T-cell (primary cell): ENCODE results near the gene TRPC4. TPM values are rescaled to one million over a fixed set of nuclear protein-coding genes. Genes with fewer than 3 reads are reported as not detected.

Experiments
- ATAC-seq, 4 experiments: fragments of 200-7000 bp in 3 of 4; fragments of 150-1000 bp in 1 of 4; cut with Tn5 transposase; replicated peaks in 1 of 4; 1 replicate in 3 of 4; 2 replicates in 1 of 4; pipeline ENCODE4 v1.10.0; 2021; ENCODE audit warnings: moderate library complexity in 3 of 4, mild to moderate bottlenecking in 2 of 4, moderate number of reproducible peaks in 1 of 4
- CTCF ChIA-PET, 2 donors: fragments of 300-600 bp; sonication (Branson Sonifier 250); formaldehyde crosslinking; loops; one replicate each; lab custom pipeline; 2022; ENCODE audit warnings: antibody characterized with exemption in 2 of 2; lab: Charles Lee
- POLR2A ChIA-PET, 2 donors: fragments of 300-600 bp; sonication (Branson Sonifier 250); formaldehyde crosslinking; loops; one replicate each; lab custom pipeline; 2022; ENCODE audit warnings: antibody characterized with exemption in 2 of 2; lab: Charles Lee
- DNase-seq, 35 experiments: peaks; one replicate each; pipeline versions ENCODE4 v3.0.0 to v3.0.0-alpha.2; 2013 to 2023
- H3K27ac ChIP-seq: one replicate; pipeline ENCODE4 v1.5.1; 2013; ENCODE audit warnings: low read length
- H3K27me3 ChIP-seq, 2 experiments: replicated peaks in 1 of 2; 1 replicate in 1 of 2; 2 replicates in 1 of 2; pipeline versions ENCODE4 v1.6.1 to v1.7.0; 2013; ENCODE audit warnings: low read length in 1 of 2, mixed read lengths in 1 of 2; ENCODE audit not compliant: control insufficient read depth in 2 of 2, insufficient read depth in 2 of 2; ENCODE audit errors: extremely low read depth in 1 of 2
- H3K36me3 ChIP-seq, 2 donors: 1 replicate in 1 of 2; 2 replicates in 1 of 2; pipeline versions ENCODE4 v1.6.1 to v1.7.0; 2013; ENCODE audit warnings: low read length in 1 of 2; ENCODE audit not compliant: control insufficient read depth in 2 of 2, insufficient read depth in 1 of 2; ENCODE audit errors: extremely low read depth in 1 of 2
- H3K4me1 ChIP-seq, 2 experiments: 1 replicate in 1 of 2; 2 replicates in 1 of 2; pipeline versions ENCODE4 v1.6.1 to v1.7.0; 2013; ENCODE audit warnings: low read length in 2 of 2, mixed read lengths in 1 of 2; ENCODE audit not compliant: insufficient read depth in 2 of 2, control insufficient read depth in 1 of 2; ENCODE audit errors: extremely low read depth in 1 of 2
- H3K4me3 ChIP-seq, 2 donors: 1 replicate in 1 of 2; 2 replicates in 1 of 2; pipeline versions ENCODE4 v1.5.1 to v1.7.0; 2013; ENCODE audit warnings: mild to moderate bottlenecking in 2 of 2, low read length in 1 of 2, moderate library complexity in 1 of 2; ENCODE audit not compliant: control insufficient read depth in 1 of 2; ENCODE audit errors: extremely low read depth in 1 of 2
- H3K9me3 ChIP-seq: 2 replicates; pipeline ENCODE4 v1.7.0; 2013
- H3K27ac Mint-ChIP-seq, 2 donors: one replicate each; pipeline ENCODE4 v1.8.0; 2020 to 2021; ENCODE audit warnings: mild to moderate bottlenecking in 2 of 2, mixed read lengths in 2 of 2
- H3K27me3 Mint-ChIP-seq, 2 donors: one replicate each; pipeline ENCODE4 v1.8.0; 2021 to 2022; ENCODE audit warnings: mixed read lengths in 2 of 2
- H3K36me3 Mint-ChIP-seq: one replicate; pipeline ENCODE4 v1.8.0; 2021; ENCODE audit warnings: mixed read lengths
- H3K4me1 Mint-ChIP-seq, 3 donors: one replicate each; pipeline ENCODE4 v1.8.0; 2020 to 2022; ENCODE audit warnings: mixed read lengths in 3 of 3, mild to moderate bottlenecking in 1 of 3
- H3K4me3 Mint-ChIP-seq, 3 donors: one replicate each; pipeline ENCODE4 v1.8.0; 2020 to 2022; ENCODE audit warnings: mild to moderate bottlenecking in 3 of 3, mixed read lengths in 3 of 3, moderate library complexity in 3 of 3
- H3K9me3 Mint-ChIP-seq, 3 donors: one replicate each; pipeline ENCODE4 v1.8.0; 2020 to 2022; ENCODE audit warnings: mixed read lengths in 3 of 3
- WGBS: methylation state at CpG from one replicate; pipeline ENCODE4 v1.1.5; 2013; ENCODE audit warnings: missing lambda C conversion rate; ENCODE audit not compliant: insufficient coverage; 5-methylcytosine and 5-hydroxymethylcytosine counted together
- total RNA-seq, 35 experiments: library from RNA in 6 of 35; stranded (reverse) in 6 of 35; fragments of 120-200 nt in 1 of 35; gene quantifications; one replicate each; pipeline versions ENCODE4 v1.2.1 to v1.2.4 and lab custom pipeline; 2013 to 2026

The TRPC4 gene
- total RNA-seq, 5 donors from 2014 or later (not counting 1 experiment from before 2014, with no cell fraction given): not detected

- H3K27me3 ChIP-seq: no peaks in the 10 kb centered on the region
- Mint-ChIP-seq H3K27me3 (no peaks in the 10 kb centered on the region), H3K36me3 (no peaks in the 10 kb centered on the region), H3K4me3 (no peak overlapping the region), H3K27ac (no peak overlapping the region), H3K4me1 (no peaks in the 10 kb centered on the region), H3K9me3 (peaks cover 0 to 3% (median 3%) of the 10 kb centered on the region in 3 donors)
- ChIA-PET CTCF (no interaction called here), POLR2A (no interaction called here)
- DNase-seq (no peak), ATAC-seq (no peak)
- H3K9me3 ChIP-seq: no peaks in the 10 kb centered on the region
- H3K36me3 ChIP-seq: no peaks in the 10 kb centered on the region
- no peaks in the 10 kb centered on the region for H3K4me1 ChIP-seq
- no peak overlapping the region for H3K27ac ChIP-seq
- no peak overlapping the region for H3K4me3 ChIP-seq
- 49% methylated on average over 7 of the region's 7 CpGs for WGBS
Measured at GRCh38 chr13:37645181-37645740, 224.3 kb downstream of the TRPC4 start.

GRCh38 chr13:37641391-37641790, 228.2 kb downstream of the TRPC4 start:
- H3K4me1 Mint-ChIP-seq: no peaks in the 10 kb centered on the region
- POLR2A ChIA-PET: no interaction called here
- no peaks in the 10 kb centered on the region for H3K36me3 Mint-ChIP-seq
- Histone ChIP-seq H3K36me3 (no peaks in the 10 kb centered on the region), H3K27ac (no peak overlapping the region), H3K4me1 (no peaks in the 10 kb centered on the region), H3K27me3 (no peaks in the 10 kb centered on the region), H3K9me3 (no peaks in the 10 kb centered on the region), H3K4me3 (no peak overlapping the region)
- peaks cover 0 to 3% (median 3%) of the 10 kb centered on the region in 3 donors for H3K9me3 Mint-ChIP-seq
- H3K4me3 Mint-ChIP-seq: no peak overlapping the region
- DNase-seq: no peak
- no peak for ATAC-seq
- CTCF ChIA-PET: no interaction called here
- H3K27ac Mint-ChIP-seq: no peak overlapping the region
- 100% methylated on average over 1 of the region's 2 CpGs for WGBS
- no peaks in the 10 kb centered on the region for H3K27me3 Mint-ChIP-seq

GRCh38 chr13:37640499-37640898, 229.1 kb downstream of the TRPC4 start:
- H3K27ac ChIP-seq: no peak overlapping the region
- H3K4me3 ChIP-seq: no peak overlapping the region
- Mint-ChIP-seq H3K9me3 (peaks cover 0 to 3% (median 3%) of the 10 kb centered on the region in 3 donors), H3K27me3 (no peaks in the 10 kb centered on the region), H3K4me3 (no peak overlapping the region), H3K4me1 (no peaks in the 10 kb centered on the region), H3K36me3 (no peaks in the 10 kb centered on the region), H3K27ac (no peak overlapping the region)
- CTCF ChIA-PET: no interaction called here
- H3K36me3 ChIP-seq: no peaks in the 10 kb centered on the region
- H3K4me1 ChIP-seq: no peaks in the 10 kb centered on the region
- H3K27me3 ChIP-seq: no peaks in the 10 kb centered on the region
- no peaks in the 10 kb centered on the region for H3K9me3 ChIP-seq
- no CpG with 5 or more reads among the region's 2 CpGs for WGBS
- no peak for DNase-seq
- POLR2A ChIA-PET: no interaction called here
- ATAC-seq: no peak

GRCh38 chr13:37636701-37637100, 232.9 kb downstream of the TRPC4 start:
- Mint-ChIP-seq H3K9me3 (no peaks in the 10 kb centered on the region), H3K27me3 (no peaks in the 10 kb centered on the region), H3K4me1 (no peaks in the 10 kb centered on the region), H3K36me3 (no peaks in the 10 kb centered on the region), H3K27ac (no peak overlapping the region), H3K4me3 (no peak overlapping the region)
- POLR2A ChIA-PET: no interaction called here
- ATAC-seq: no peak
- 67% methylated on average over 1 of the region's 8 CpGs for WGBS
- no peak for DNase-seq
- Histone ChIP-seq H3K27me3 (no peaks in the 10 kb centered on the region), H3K4me3 (no peak overlapping the region), H3K9me3 (no peaks in the 10 kb centered on the region), H3K4me1 (no peaks in the 10 kb centered on the region), H3K27ac (no peak overlapping the region), H3K36me3 (no peaks in the 10 kb centered on the region)
- CTCF ChIA-PET: no interaction called here

GRCh38 chr13:37632294-37632693, 237.3 kb downstream of the TRPC4 start:
- Histone ChIP-seq H3K36me3 (no peaks in the 10 kb centered on the region), H3K4me1 (no peaks in the 10 kb centered on the region), H3K27me3 (no peaks in the 10 kb centered on the region), H3K9me3 (no peaks in the 10 kb centered on the region), H3K27ac (no peak overlapping the region), H3K4me3 (no peak overlapping the region)
- no peak for DNase-seq
- no peak for ATAC-seq
- 0% methylated on average over 1 of the region's 5 CpGs for WGBS
- Mint-ChIP-seq H3K4me3 (no peak overlapping the region), H3K27me3 (no peaks in the 10 kb centered on the region), H3K9me3 (peaks cover 0 to 11% (median 6%) of the 10 kb centered on the region in 3 donors), H3K36me3 (no peaks in the 10 kb centered on the region), H3K27ac (no peak overlapping the region), H3K4me1 (no peaks in the 10 kb centered on the region)
- ChIA-PET CTCF (no interaction called here), POLR2A (interaction anchor here in 1 of 2 donors (0.5 kb wide), 1 partner anchor 136 kb away, joined by 3 read pairs; no protein-coding TSS in a partner anchor)

GRCh38 chr13:37627428-37627827, 242.1 kb downstream of the TRPC4 start:
- H3K36me3 Mint-ChIP-seq: no peaks in the 10 kb centered on the region
- H3K36me3 ChIP-seq: no peaks in the 10 kb centered on the region
- no CpG with 5 or more reads among the region's 4 CpGs for WGBS
- H3K27ac ChIP-seq: no peak overlapping the region
- no peaks in the 10 kb centered on the region for H3K27me3 Mint-ChIP-seq
- H3K9me3 Mint-ChIP-seq: peaks cover 0 to 11% (median 6%) of the 10 kb centered on the region in 3 donors
- no peak overlapping the region for H3K4me3 ChIP-seq
- no peaks in the 10 kb centered on the region for H3K27me3 ChIP-seq
- H3K27ac Mint-ChIP-seq: no peak overlapping the region
- ChIA-PET CTCF (no interaction called here), POLR2A (no interaction called here)
- no peaks in the 10 kb centered on the region for H3K9me3 ChIP-seq
- no peak for DNase-seq
- no peaks in the 10 kb centered on the region for H3K4me1 ChIP-seq
- no peaks in the 10 kb centered on the region for H3K4me1 Mint-ChIP-seq
- ATAC-seq: no peak
- H3K4me3 Mint-ChIP-seq: no peak overlapping the region
